ENCODE results near the gene NINL. TPM values are rescaled to one million over a fixed set of nuclear protein-coding genes. Genes with fewer than 3 reads are reported as not detected.

Gene NINL
- total RNA-seq, 1 donor from 2014 or later: 86.8 TPM

- no peak for TF ChIP-seq CTCF (IDR thresholded peaks at IDR 0.05; ENCODE audit: partially characterized antibody, unreplicated experiment)
- no peaks in the 10 kb centered on the region for H3K4me1 Mint-ChIP-seq (ENCODE audit: low read depth, unreplicated experiment)
- no peak for DNase-seq
- H3K9me3 Mint-ChIP-seq (ENCODE audit: unreplicated experiment): peaks cover 4% of the 10 kb centered on the region
- peaks cover 6% of the 10 kb centered on the region for H3K27me3 Mint-ChIP-seq (ENCODE audit: unreplicated experiment)
- no peak overlapping the region for H3K4me3 Mint-ChIP-seq (ENCODE audit: unreplicated experiment)
- peaks cover 27% of the 10 kb centered on the region for H3K36me3 Mint-ChIP-seq (ENCODE audit: unreplicated experiment)
- H3K27ac Mint-ChIP-seq (ENCODE audit: unreplicated experiment): no peak overlapping the region
These were observed 63.9 kb downstream of the NINL start for GRCh38 chr20:25521382-25521781.

GRCh38 chr20:25517124-25517523 lies 68.2 kb downstream of the NINL start:
- DNase-seq: no peak
- no peaks in the 10 kb centered on the region for H3K4me1 Mint-ChIP-seq (ENCODE audit: low read depth, unreplicated experiment)
- no peak overlapping the region for H3K4me3 Mint-ChIP-seq (ENCODE audit: unreplicated experiment)
- TF ChIP-seq CTCF (IDR thresholded peaks at IDR 0.05; ENCODE audit: partially characterized antibody, unreplicated experiment): no peak
- peaks cover 30% of the 10 kb centered on the region for H3K9me3 Mint-ChIP-seq (ENCODE audit: unreplicated experiment)
- peaks cover 64% of the 10 kb centered on the region for H3K36me3 Mint-ChIP-seq (ENCODE audit: unreplicated experiment)
- peak overlapping the region; percentile 22 for H3K27ac Mint-ChIP-seq (ENCODE audit: unreplicated experiment)
- peaks cover 13% of the 10 kb centered on the region for H3K27me3 Mint-ChIP-seq (ENCODE audit: unreplicated experiment)

- Mint-ChIP-seq H3K4me1 (ENCODE audit: low read depth, unreplicated experiment) (no peaks in the 10 kb centered on the region), H3K27ac (ENCODE audit: unreplicated experiment) (no peak overlapping the region), H3K4me3 (ENCODE audit: unreplicated experiment) (no peak overlapping the region), H3K36me3 (ENCODE audit: unreplicated experiment) (peaks cover 51% of the 10 kb centered on the region), H3K27me3 (ENCODE audit: unreplicated experiment) (peaks cover 17% of the 10 kb centered on the region), H3K9me3 (ENCODE audit: unreplicated experiment) (peaks cover 33% of the 10 kb centered on the region)
- no peak for TF ChIP-seq CTCF (IDR thresholded peaks at IDR 0.05; ENCODE audit: partially characterized antibody, unreplicated experiment)
- no peak for DNase-seq
These were observed 70.5 kb downstream of the NINL start for GRCh38 chr20:25514747-25515340.

GRCh38 chr20:25514195-25514594 lies 71.1 kb downstream of the NINL start:
- Mint-ChIP-seq H3K27me3 (ENCODE audit: unreplicated experiment) (peaks cover 17% of the 10 kb centered on the region), H3K4me3 (ENCODE audit: unreplicated experiment) (no peak overlapping the region), H3K4me1 (ENCODE audit: low read depth, unreplicated experiment) (no peaks in the 10 kb centered on the region), H3K36me3 (ENCODE audit: unreplicated experiment) (peaks cover 46% of the 10 kb centered on the region), H3K9me3 (ENCODE audit: unreplicated experiment) (peaks cover 33% of the 10 kb centered on the region), H3K27ac (ENCODE audit: unreplicated experiment) (no peak overlapping the region)
- no peak for DNase-seq
- no peak for TF ChIP-seq CTCF (IDR thresholded peaks at IDR 0.05; ENCODE audit: partially characterized antibody, unreplicated experiment)

- H3K36me3 Mint-ChIP-seq (ENCODE audit: unreplicated experiment): peaks cover 52% of the 10 kb centered on the region
- DNase-seq: no peak
- TF ChIP-seq CTCF (IDR thresholded peaks at IDR 0.05; ENCODE audit: partially characterized antibody, unreplicated experiment): no peak
- peaks cover 17% of the 10 kb centered on the region for H3K27me3 Mint-ChIP-seq (ENCODE audit: unreplicated experiment)
- no peak overlapping the region for H3K4me3 Mint-ChIP-seq (ENCODE audit: unreplicated experiment)
- no peak overlapping the region for H3K27ac Mint-ChIP-seq (ENCODE audit: unreplicated experiment)
- H3K9me3 Mint-ChIP-seq (ENCODE audit: unreplicated experiment): peaks cover 34% of the 10 kb centered on the region
- no peaks in the 10 kb centered on the region for H3K4me1 Mint-ChIP-seq (ENCODE audit: low read depth, unreplicated experiment)
These were observed 72.6 kb downstream of the NINL start for GRCh38 chr20:25512709-25513108.
